ENCODE measurements around the gene ATRN. TPM values are rescaled to one million over a fixed set of nuclear protein-coding genes. Genes with fewer than 3 reads are reported as not detected.

Gene ATRN
- total and polyA plus RNA-seq, 4 donors, result 4.2 to 38.5 (median 21.2) TPM

DNA sequence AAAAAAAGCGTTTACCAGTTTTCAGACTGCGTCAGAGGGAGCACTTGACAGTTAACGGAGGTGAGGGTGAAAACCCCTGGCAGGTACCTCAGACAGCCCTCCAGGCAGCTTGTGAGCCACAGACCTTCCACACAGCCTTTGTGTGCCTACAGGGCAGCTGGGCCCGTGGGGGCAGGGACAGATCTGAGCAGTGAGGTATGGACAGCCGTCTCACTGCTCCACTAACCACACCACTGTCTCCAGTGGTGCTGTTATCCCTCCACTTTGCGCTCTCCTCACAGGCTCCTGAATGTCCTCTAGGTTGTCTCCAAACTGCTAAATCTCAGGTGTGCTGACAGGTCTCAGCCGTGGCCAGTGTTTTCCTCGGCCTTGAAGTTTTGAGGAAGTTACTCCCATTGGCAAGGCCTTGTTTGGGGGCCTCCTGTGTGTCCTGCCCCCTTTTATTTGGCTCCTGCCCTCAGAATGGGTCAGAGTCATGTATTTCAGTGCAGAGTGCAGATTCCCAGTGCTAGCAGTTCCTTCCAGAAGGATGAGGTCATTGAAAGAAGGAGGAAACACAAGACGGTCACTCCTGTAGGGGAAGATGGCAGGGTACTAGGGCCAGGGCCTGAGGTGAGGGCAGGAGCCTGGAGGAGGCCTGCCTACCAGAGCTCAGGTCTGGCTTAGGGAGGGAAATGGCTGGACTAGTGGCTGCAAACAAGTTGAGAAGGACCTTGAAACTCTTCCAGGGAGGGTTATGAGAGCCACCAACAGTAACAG, 180.6 kb downstream of the ATRN start:
- H3K4me1 ChIP-seq (ENCODE audit: control insufficient read depth in 5 of 5, insufficient read depth in 5 of 5, low read length in 5 of 5), result peaks cover 0 to 5% (median 0%) of the 10 kb centered on the region in 5 donors
- no peak for ATAC-seq (ENCODE audit: insufficient read depth, low FRiP score)
- TF ChIP-seq, protein P1, sequence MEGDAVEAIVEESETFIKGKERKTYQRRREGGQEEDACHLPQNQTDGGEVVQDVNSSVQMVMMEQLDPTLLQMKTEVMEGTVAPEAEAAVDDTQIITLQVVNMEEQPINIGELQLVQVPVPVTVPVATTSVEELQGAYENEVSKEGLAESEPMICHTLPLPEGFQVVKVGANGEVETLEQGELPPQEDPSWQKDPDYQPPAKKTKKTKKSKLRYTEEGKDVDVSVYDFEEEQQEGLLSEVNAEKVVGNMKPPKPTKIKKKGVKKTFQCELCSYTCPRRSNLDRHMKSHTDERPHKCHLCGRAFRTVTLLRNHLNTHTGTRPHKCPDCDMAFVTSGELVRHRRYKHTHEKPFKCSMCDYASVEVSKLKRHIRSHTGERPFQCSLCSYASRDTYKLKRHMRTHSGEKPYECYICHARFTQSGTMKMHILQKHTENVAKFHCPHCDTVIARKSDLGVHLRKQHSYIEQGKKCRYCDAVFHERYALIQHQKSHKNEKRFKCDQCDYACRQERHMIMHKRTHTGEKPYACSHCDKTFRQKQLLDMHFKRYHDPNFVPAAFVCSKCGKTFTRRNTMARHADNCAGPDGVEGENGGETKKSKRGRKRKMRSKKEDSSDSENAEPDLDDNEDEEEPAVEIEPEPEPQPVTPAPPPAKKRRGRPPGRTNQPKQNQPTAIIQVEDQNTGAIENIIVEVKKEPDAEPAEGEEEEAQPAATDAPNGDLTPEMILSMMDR (IDR thresholded peaks at IDR 0.05; ENCODE audit: control extremely low read depth, extremely low read depth), result no peak
- no peak overlapping the region for H3K4me3 ChIP-seq
- DNase-seq, result no peak
- H3K36me3 ChIP-seq (ENCODE audit: control insufficient read depth in 4 of 4, insufficient read depth in 4 of 4, low read length in 4 of 4), result peaks cover 3 to 16% (median 14%) of the 10 kb centered on the region in 4 donors
- WGBS, 2 donors, result 67 to 80% methylated on average over 9 of the region's 9 CpGs
- no peak overlapping the region for H3K27ac ChIP-seq (ENCODE audit: low read depth in 1 of 2, low read length in 1 of 2)
- H3K9ac ChIP-seq (ENCODE audit: insufficient read depth in 1 of 2, low read length in 2 of 2), result no peak overlapping the region
- H3K9me3 ChIP-seq (ENCODE audit: control insufficient read depth in 4 of 4, insufficient read depth in 3 of 4, low read length in 3 of 4), result peaks cover 0 to 16% (median 0%) of the 10 kb centered on the region in 4 donors
- H3K27me3 ChIP-seq (ENCODE audit: control insufficient read depth in 3 of 3, insufficient read depth in 3 of 3, low read length in 2 of 3), result no peaks in the 10 kb centered on the region

DNA sequence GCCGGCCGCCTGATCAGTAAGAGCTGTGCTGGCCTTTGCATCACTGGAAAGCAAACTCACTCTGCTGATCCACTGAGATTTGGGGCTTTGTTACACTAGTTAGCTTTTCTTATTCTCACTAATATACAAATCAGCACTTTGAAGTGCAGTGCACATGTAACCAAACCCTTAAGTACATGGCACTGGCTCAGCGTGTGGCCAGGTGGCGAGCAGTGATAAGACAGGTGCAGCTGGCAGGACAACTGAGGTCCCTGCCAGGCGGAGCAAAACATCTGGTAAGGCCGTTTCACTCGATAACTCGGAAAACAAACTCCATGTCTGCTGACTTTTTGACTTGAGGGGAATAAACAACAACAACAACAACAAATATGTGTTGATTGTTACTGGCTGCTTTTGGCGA, 181.4 kb downstream of the ATRN start:
- peaks cover 0 to 16% (median 0%) of the 10 kb centered on the region in 4 donors for H3K9me3 ChIP-seq (ENCODE audit: control insufficient read depth in 4 of 4, insufficient read depth in 3 of 4, low read length in 3 of 4)

DNA sequence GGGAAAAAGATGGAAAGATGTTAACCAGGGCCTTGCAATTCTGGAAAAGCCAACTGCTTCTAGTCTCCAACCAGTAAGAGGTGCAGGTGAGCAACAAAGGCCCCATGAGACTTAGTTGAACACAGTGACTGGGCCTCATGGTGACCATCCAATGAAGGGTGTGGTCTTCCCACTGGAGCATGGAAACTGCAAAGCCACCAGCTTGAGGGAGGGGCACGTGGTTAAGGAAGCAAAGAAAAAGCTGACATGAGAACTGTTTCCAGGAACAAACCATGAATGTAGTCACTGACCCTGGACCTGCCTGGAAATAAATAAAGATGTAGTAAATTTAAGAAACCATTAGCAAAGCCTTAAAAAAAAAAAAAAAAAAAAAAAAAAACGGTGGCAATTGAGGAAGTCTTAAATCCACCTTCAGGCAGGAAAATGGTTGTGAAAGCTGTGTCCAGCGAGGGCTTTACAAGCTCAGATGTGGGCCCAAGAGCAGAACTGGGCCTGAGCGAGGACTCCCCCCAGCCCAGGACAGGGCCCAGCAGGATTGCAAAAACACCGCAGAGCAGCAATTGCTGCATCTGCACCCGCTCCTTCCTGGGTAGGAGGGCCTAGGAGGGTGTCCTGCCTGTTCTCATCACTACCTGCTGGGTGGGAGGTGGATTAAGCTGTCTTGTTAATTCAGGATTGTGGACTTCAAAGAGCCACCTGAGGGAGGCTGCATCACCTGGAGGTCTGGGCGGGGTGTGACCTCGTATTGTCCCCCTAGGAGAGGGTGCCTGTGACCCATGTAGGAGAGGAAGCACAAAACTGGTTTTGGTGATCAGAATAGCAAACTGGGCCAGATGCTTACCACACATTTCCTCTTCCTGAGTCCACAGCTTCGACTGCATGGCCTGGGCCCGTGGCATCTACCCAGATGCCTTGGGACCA, 182.1 kb downstream of the ATRN start:
- TF ChIP-seq, protein P1 (IDR thresholded peaks at IDR 0.05; ENCODE audit: control extremely low read depth, extremely low read depth), result no peak
- Histone ChIP-seq H3K9ac (ENCODE audit: insufficient read depth in 1 of 2, low read length in 2 of 2) (no peak overlapping the region), H3K4me1 (ENCODE audit: control insufficient read depth in 5 of 5, insufficient read depth in 5 of 5, low read length in 5 of 5) (peaks cover 0 to 5% (median 0%) of the 10 kb centered on the region in 5 donors), H3K36me3 (ENCODE audit: control insufficient read depth in 4 of 4, insufficient read depth in 4 of 4, low read length in 4 of 4) (peaks cover 3 to 15% (median 12%) of the 10 kb centered on the region in 4 donors), H3K27ac (ENCODE audit: low read depth in 1 of 2, low read length in 1 of 2) (no peak overlapping the region), H3K9me3 (ENCODE audit: control insufficient read depth in 4 of 4, insufficient read depth in 3 of 4, low read length in 3 of 4) (peaks cover 0 to 16% (median 0%) of the 10 kb centered on the region in 4 donors), H3K4me3 (no peak overlapping the region), H3K27me3 (ENCODE audit: control insufficient read depth in 3 of 3, insufficient read depth in 3 of 3, low read length in 2 of 3) (no peaks in the 10 kb centered on the region)
- 36 to 68% methylated on average over 10 of the region's 10 CpGs for WGBS, 2 donors
- ATAC-seq (ENCODE audit: insufficient read depth, low FRiP score), result no peak
- no peak for DNase-seq

More for the DNA sequence above, 181.4 kb downstream of the ATRN start:
- peaks cover 0 to 5% (median 0%) of the 10 kb centered on the region in 5 donors for H3K4me1 ChIP-seq (ENCODE audit: control insufficient read depth in 5 of 5, insufficient read depth in 5 of 5, low read length in 5 of 5)
- H3K4me3 ChIP-seq, result no peak overlapping the region
- ATAC-seq (ENCODE audit: insufficient read depth, low FRiP score) (no peak), DNase-seq (no peak)
- 96% methylated on average over 9 of the region's 9 CpGs for WGBS, 2 donors
- H3K9ac ChIP-seq (ENCODE audit: insufficient read depth in 1 of 2, low read length in 2 of 2), result no peak overlapping the region
- no peak overlapping the region for H3K27ac ChIP-seq (ENCODE audit: low read depth in 1 of 2, low read length in 1 of 2)
- H3K36me3 ChIP-seq (ENCODE audit: control insufficient read depth in 4 of 4, insufficient read depth in 4 of 4, low read length in 4 of 4), result peaks cover 3 to 16% (median 12%) of the 10 kb centered on the region in 4 donors
- H3K27me3 ChIP-seq (ENCODE audit: control insufficient read depth in 3 of 3, insufficient read depth in 3 of 3, low read length in 2 of 3), result no peaks in the 10 kb centered on the region
- TF ChIP-seq, protein P1 (IDR thresholded peaks at IDR 0.05; ENCODE audit: control extremely low read depth, extremely low read depth), result no peak

Measured in lung (tissue), 12 donors.